ENCODE results near the gene DIP2A.

DIP2A gene

DNA sequence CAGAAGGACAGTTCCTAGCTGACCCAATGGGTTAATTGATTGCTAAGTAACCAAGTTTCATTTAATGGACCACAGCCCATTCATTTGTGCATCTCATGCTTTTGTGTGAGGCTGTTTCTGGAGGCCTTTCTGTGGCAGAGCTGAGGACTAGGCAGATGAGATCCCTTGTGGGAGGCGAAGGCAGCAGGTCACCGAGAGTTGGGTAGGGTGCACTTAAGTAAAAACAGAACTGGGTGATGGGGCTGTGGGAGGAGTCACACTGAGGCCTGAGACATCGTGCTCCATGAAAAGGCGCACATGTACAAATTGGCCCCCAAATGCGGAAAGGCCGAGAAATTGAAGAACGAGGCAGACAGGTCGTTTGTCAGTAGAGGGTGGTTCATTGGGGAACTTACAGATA lies 85.3 kb downstream of the DIP2A start:
- no peak for DNase-seq
- intact Hi-C loops (cut with DNase I) = no loop called here

DNA sequence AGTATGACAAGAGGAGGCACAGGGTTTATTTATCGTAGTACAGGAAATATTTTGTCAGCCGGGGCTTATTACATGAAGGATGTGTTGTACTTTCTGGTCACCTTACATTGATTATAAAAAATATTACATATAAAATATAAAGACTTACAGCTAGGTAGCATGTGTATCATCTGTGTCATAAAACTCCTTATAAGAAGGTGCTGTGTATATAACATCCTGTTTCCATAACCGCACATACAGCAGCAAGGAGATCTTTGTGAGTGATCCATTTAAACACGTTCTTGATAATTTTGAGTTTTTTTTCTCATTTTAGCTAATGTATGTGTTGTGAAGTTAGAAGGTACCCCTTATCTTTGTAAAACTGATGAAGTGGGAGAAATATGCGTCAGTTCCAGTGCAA lies 86.1 kb downstream of the DIP2A start:
- intact Hi-C loops (cut with DNase I) = no loop called here
- DNase-seq = no peak

DNA sequence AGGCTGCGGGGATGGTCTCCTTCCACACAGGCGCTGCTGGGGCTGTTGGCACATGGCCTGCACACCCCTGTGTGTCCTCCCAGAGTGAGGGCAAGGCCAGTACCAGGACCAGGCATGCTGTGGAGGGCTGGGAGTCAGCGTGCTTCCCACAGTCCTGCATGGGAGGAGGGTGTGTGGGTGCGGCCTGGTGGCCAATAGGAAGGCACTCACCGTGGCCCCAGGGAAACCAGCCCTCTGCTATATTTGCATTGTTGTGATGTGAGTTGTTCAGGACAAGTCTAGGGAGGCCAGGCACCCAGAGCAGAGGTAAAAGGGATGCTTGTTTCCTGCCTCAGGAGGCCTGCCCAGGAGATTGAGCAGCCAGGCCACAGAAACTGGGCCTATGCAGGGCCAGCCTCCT lies 86.7 kb downstream of the DIP2A start:
- no peak for DNase-seq
- intact Hi-C loops (cut with DNase I) = no loop called here

DNA sequence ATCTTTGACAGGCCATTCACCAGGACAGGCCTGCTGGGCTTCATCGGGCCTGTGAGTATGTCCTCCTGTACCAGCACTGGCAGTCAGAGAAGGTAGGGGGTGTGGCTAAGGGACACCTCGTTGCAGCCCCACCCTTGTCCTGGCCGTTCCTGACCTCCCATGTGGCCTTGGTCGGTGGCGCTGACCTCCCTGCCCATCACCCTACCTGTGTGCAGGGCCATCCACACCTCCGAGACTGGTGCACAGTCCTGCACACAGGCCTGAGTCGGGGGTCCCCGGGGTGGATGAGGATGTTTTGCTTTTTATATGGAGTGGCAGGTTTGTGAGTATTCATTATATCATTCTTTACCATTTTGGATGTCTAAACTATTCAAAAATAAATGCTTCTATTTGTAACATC lies 87.2 kb downstream of the DIP2A start:
- no peak for DNase-seq
- intact Hi-C loops (cut with DNase I) = no loop called here

DNA sequence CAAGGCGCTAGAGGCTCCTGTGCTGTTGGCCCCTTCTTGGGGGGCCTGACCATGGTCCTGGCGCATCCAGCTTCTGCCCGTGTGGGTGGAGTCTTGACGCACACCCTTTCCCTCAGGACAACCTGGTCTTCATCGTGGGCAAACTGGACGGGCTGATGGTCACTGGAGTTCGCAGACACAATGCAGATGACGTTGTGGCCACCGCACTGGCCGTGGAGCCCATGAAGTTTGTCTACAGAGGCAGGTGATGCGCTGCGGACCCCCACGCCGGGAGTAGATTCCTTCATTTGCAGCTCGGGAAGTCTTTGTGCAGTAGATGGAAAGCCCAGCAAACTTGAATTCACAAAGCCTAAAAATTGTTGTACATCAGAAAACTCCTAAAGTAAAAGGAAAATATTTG lies 88.1 kb downstream of the DIP2A start:
- DNase-seq = no peak
- intact Hi-C loops (cut with DNase I) = no loop called here

DNA sequence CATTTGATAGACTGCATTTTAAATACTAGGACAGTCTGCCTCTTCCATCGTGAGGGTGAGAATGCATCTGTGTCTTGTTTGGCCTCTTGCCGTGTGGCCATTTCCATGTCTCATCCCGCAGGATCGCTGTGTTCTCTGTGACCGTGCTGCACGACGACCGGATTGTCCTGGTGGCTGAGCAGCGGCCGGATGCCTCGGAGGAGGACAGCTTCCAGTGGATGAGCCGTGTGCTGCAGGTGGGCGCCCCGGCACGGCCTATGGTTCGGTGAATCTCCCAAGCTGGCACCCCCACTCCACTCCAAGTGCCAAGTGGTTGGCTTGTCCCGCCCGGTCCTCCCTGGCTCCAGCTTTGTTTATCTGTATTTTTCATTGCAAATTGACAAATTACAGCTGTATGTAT lies 91.0 kb downstream of the DIP2A start:
- intact Hi-C loops (cut with DNase I) = no loop called here
- DNase-seq = no peak

DNA sequence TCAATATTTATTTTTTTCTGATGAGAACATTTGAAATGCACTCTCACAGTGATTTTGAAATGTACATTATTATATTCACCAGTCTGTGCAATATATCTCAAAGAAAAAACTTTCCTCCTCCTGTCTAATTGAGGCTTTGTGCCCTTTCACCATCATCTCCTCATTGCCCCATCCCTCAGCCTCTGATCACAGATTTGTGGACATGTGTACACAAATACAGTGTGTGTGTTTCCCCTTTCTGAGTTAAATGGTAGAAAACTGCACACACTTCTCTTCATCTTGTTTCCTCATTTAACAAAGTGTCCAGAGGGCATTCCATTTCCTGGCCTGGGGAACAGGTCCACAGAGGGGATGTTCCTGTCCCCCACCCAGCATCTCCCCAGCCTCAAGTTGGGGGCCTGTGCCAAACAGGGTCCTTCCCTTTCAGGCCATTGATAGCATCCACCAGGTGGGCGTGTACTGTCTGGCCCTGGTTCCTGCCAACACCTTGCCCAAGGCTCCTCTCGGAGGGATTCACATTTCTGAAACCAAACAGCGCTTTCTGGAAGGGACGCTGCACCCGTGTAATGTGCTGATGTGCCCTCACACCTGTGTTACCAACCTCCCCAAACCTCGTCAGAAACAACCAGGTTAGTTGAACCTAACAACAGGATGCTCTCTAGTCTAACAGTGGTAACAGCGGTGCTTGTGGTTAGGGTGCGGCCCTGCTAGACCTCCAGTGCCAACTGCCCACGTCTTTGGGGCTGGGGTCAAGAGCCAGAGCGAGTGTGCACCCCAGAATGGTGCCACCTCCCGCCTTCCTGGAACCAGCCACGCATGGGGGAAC lies 91.6 kb downstream of the DIP2A start:
- no peak for DNase-seq
- intact Hi-C loops (cut with DNase I) = no loop called here

DNA sequence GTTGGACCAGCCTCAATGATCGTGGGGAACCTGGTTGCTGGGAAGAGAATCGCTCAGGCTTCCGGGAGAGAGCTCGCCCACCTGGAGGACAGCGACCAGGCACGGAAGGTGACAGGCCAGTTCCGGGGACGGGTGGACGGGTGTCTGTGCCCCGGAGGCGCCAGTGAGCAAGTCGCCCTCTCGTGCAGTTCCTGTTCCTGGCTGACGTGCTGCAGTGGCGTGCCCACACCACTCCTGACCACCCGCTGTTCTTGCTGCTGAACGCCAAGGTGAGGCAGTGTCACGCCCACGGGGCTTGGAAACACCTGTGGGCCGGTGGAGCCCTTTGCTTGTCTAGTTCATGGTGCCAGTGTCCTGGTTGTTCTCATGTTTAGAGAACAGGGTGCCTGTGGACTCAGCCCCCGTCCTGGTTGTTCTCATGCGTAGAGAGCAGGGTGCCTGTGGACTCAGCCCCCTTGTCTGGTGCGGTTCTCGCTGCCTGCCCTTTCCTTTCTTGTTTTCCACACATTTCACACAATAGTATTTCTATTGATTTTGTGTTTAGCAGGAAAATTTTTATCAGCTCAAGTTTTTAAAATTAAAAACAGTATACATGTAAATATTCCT lies 93.0 kb downstream of the DIP2A start:
- intact Hi-C loops (cut with DNase I) = no loop called here
- peak in 2 of 42 donors; percentile 24 to 45 for DNase-seq

DNA sequence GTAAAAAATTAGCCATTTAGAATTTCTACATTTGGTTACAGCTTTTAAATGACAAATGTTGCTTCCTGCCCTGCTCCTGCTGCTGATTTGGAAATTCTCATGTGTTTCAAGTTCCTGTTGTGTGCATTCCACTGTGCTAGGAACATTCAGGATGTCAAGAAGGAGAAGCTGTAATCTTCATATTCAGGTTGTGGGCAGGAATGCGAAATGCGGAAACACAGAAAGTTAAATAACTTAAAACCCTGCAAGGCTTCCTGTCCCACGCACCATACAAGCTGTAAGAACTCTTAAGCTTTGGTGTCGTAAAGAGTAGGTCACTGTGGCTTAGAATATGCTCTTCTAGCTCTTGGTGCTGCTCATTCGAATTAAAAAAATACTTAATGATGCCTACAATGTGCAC lies 93.6 kb downstream of the DIP2A start:
- DNase-seq = peak in 6 of 42 donors; percentile 14 to 50 (median 29)

DNA sequence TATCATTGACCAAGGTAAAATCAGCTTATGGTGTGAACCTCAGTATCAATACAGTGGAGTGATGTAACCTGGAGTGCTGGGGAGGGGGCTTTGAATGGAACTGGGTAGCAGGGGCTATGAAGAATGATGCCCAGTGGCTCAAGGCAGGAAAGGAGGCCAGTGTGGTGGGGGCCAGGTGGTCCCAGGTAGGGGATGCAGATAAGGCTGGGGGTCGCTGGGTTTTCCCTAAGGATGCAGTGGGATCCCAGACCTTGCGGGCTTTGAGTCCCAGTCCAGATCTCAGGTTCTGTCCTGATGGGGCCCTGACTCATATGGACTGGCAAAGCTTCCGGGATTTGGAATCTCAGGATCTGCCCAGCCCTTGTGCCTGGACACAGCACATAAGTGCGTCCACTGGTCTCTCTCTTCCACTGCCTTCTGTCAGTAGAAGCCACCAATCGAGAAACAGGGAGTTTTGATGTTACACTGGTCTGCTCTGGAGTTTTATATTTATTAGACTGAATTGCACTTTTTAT lies 94.2 kb downstream of the DIP2A start:
- no peak for DNase-seq
- intact Hi-C loops (cut with DNase I) = no loop called here

More for the DNA sequence above, 93.6 kb downstream of the DIP2A start:
- intact Hi-C loops (cut with DNase I) = no loop called here

DNA sequence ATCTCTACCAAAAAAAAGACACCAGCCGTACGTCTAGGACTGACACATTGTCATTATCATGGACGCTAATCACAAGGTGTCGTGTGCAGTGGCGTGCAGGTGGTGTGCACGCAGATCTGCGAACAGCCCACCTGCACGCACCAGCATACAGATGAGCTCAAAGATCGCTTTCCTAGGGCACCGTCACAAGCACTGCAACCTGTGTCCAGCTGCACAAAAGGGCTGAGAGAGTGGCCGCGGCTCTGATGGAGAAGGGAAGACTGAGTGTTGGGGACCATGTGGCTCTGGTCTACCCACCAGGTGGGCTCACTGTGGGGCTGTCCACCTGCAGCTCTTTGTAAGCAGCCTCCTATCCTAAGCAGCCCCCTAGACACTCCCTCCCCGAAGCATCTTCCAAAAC lies 95.3 kb downstream of the DIP2A start:
- intact Hi-C loops (cut with DNase I) = no loop called here
- DNase-seq = no peak

DNA sequence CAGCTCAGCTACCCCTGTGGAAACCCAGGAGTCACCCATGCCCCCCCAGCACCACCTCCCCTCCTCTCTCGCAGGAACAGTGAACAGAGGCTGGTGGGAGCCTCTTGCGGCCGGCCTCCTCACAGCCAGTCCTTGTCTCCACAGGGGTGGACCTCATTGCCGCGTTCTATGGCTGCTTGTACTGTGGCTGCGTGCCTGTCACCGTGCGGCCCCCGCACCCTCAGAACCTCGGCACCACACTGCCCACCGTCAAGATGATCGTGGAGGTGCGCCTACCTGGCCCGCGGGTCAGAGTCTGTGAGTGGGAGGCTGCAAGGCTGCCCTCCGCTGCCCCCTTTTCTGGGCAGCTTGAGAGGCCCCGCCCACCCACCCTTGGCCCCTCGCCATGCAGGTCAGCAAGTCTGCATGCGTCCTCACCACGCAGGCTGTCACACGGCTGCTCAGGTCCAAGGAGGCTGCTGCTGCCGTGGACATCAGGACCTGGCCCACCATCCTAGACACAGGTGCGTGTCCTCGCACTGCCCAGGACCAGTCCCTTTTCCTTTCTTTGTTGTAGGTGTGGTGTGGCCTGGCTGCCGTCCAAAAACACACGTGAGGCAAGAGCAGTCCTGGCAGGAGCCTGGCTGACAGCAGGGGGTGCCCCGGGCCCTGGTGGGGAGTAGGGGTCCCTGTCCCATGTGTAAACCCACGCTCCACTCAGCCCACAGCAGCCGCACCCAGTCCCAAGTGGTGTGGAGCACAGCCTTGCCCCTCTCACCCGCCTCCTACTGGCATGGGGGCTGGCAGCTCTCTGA lies 95.9 kb downstream of the DIP2A start:
- no peak for DNase-seq
- intact Hi-C loops (cut with DNase I) = no loop called here

DNA sequence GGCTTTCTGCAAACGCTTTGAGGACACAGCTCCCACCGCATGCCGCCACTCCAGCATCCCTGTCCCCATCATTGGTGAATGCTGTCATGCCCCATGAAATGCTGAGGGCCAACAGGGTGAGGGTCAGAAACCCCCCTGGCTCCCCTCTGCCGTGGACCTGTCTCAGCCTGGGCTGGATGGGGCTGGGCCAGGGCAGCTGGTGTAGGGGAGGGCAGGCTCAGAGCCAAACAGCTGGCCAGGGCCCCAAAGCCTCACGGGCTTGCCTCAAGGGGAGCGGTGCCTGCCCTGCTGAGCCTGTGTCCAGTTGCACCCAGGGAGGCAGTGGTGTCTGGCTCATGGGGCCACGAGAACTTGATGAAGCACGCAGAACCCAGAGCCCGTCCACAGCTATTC lies 96.5 kb downstream of the DIP2A start:
- intact Hi-C loops (cut with DNase I) = no loop called here
- no peak for DNase-seq

DNA sequence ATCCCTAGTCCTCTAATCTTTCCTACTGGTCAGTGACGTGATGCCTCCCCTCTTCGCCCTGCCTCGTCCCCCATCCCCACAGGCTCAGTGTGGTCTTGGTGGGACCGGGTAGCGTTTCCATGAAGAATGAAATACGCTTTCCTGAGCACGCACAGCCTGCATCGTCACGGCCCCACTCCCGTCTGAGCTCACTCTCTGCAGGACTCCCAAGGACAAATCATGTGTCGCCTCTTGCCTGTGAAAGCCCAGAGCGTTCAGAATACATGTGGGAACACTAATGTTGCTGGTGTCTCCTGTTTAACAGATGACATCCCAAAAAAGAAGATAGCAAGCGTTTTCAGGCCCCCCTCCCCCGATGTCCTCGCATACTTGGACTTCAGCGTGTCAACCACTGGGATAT lies 97.0 kb downstream of the DIP2A start:
- DNase-seq = no peak
- intact Hi-C loops (cut with DNase I) = no loop called here

DNA sequence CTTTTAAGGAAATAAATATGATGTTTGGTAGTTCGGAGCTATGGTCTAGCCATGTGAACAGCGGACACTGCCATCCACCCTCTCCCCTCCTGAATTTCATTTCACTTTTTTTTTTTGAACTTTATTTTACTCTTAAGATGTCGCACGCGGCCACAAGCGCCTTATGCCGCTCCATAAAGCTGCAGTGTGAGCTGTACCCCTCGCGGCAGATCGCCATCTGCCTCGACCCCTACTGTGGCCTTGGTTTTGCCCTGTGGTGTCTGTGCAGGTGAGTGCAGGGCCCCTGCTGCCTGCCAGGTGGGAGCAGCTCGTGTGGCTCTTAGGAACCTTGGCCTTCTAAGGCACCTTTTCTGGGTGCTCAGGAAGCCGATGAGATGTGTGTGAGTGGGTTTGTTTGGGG lies 98.1 kb downstream of the DIP2A start:
- DNase-seq = no peak
- intact Hi-C loops (cut with DNase I) = no loop called here

DNA sequence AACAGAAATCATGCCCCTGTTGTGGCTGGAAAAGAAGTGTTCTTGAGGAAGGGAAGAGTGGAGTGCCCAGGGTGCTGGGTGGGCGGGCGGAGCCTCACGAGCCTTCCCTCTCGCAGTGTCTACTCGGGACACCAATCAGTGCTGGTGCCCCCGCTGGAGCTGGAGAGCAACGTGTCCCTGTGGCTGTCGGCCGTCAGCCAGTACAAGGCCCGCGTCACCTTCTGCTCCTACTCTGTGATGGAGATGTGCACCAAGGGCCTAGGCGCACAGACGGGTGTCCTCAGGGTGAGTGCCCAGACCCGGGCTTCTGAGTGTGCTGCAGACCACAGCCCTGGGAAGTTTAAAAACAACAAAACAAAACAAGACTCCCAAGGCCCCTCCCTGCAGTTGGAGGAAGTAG lies 98.8 kb downstream of the DIP2A start:
- DNase-seq = no peak
- intact Hi-C loops (cut with DNase I) = no loop called here

DNA sequence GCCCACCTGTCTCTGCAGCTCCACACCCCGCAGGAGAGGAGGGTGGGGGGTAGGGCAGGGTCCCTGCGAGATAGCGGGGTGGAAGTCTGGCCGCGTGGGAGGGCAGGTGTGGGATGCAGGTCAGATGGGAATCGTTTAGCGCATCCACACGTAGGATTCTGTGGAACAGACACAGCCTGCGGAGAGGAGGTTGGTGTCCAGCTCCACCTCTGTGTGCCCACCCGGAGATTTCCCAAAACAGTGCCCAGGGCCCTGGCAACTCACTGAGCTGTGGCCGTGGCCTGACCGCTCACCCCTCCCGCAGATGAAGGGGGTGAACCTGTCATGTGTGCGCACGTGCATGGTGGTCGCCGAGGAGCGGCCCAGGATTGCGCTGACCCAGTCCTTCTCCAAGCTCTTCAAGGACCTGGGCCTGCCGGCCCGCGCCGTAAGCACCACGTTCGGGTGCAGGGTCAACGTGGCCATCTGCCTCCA lies 99.3 kb downstream of the DIP2A start:
- intact Hi-C loops (cut with DNase I) = no loop called here
- no peak for DNase-seq

DNA sequence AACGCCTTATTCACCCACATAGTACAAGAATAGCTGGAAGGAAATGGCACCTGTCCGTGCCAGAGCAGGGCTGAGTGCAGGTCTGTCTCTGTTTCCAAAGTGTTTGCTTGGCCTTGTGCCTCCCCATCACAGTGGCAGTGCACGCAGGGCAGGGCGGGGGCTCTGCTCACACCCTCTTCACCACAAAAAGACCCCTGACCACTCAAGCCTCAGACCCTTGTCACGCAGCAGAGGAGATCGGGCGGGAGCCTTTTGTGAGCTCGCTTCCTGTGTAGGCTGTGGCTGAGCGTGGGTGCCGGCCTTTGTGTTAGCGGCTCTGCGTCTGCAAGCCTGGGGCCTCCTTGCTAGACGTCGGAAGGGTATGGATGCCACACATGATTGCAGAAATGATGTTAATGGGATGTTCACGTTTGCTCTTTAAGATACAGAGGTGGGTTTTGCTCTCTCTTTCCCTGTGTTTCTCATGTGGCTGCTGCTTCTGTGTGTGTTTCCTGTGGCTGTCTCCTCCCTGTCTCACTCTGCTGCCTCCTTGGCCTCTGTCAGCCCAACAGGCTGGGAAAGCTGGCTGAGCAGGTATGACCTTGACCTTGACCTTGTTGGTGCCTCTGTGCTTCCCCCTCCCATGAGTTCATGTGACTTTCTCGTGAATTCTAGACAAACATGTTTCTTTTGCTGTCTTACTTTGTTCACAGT lies 100.7 kb downstream of the DIP2A start:
- intact Hi-C loops (cut with DNase I) = no loop called here
- peak in 9 of 42 donors; percentile 27 to 68 (median 45) for DNase-seq
